Fibroblast of peridontal ligament (primary cell): Measurements from ENCODE around the gene ANGPTL2.
A peak's percentile ranks its signal among the peaks of the same experiment; 100 is the strongest.
"Not testable (repeated sequence)": the region's sequence is repeated elsewhere in the genome, so short reads cannot be mapped to it uniquely, and the experiment has no call there.

Experiments
- DNase-seq: peaks from one replicate; pipeline ENCODE4 v3.0.0-alpha.2; 2010; ENCODE audit errors: extremely low read depth

The ANGPTL2 gene, protein sequence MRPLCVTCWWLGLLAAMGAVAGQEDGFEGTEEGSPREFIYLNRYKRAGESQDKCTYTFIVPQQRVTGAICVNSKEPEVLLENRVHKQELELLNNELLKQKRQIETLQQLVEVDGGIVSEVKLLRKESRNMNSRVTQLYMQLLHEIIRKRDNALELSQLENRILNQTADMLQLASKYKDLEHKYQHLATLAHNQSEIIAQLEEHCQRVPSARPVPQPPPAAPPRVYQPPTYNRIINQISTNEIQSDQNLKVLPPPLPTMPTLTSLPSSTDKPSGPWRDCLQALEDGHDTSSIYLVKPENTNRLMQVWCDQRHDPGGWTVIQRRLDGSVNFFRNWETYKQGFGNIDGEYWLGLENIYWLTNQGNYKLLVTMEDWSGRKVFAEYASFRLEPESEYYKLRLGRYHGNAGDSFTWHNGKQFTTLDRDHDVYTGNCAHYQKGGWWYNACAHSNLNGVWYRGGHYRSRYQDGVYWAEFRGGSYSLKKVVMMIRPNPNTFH

GRCh38 chr9:127122176-127123063 lies at the start of gene ANGPTL2:
Gene ANGPTL2 (minus strand): TSS chr9:127122635. CDS start chr9:127108731, 13,904 bp downstream.
- DNase-seq: peak; percentile 97

GRCh38 chr9:127171348-127171747 lies 48.9 kb upstream of the ANGPTL2 start:
- not testable (repeated sequence) for DNase-seq

DNA sequence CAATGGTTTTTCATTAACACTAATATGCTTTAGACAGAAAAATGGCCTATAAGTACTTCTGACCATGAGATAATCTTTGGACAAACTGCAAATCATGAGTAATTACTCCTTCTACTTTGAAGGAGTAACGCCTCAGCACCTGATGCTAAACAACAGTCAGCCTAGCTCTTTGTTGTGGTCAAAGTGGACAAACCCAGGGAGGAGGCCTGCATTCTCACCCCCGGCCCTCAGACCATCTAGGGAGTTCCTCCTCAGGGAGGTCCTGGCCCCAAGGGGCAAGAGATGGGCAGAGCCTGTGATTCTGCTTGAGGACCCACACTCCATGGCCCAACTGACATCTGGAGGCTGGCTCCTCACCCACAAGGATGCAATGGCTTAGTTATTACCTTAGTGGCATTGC lies 48.2 kb upstream of the ANGPTL2 start:
- no peak for DNase-seq

- no peak for DNase-seq
These were observed 47.7 kb upstream of the ANGPTL2 start for GRCh38 chr9:127170103-127170502.

DNA sequence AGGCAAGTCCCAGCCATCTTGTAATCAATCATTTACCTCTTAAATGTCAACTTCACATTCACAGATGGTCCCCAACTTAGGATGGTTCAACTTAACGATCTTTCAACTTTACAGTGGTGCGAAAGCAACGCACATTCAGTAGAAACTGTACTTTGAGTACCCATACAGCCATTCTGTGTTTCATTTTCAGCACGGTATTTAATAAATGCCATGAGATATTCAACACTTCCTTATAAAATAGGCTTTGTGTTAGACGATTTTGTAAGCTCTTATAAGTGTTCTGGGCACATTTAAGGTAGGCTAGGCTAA lies 47.1 kb upstream of the ANGPTL2 start:
- no peak for DNase-seq

GRCh38 chr9:127168756-127169574 lies 46.5 kb upstream of the ANGPTL2 start:
- peak; percentile 51 for DNase-seq

DNA sequence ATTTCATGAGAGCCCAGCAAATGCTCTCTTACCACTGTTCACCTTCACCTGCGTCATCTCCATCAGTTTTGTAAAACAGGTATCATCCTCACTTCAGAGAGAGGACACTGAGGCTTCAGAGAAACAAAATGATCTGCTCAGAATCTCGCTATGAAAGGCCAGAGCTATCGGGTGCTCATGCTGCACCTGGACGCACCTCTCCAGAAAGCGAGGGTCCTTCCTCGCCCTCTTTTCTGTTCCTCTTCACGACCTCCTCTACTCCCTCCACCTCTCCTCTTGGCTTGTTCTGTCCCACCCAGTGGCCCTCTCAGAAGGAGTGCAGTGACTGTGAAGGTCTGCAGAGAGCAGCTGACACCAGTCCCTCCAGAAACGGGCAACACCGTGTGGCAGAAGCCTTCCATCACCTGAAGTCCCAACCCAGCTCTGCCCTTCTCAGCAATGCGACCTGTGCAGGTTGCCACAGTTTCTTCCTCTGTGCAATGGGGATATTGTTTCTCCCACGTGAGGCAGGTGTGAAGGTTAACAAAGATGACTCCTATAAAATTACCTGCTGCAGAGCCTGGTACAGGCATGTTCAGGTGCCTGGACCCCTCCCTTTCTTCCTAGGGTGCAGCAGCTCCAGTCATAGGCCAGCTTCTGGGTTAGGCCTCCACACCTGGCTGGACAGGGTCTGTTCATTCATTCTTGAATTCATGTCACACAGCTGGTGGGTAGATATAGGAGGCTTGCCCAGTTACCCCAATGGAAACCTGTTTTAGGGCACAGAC lies 45.3 kb upstream of the ANGPTL2 start:
- DNase-seq: no peak

- peak; percentile 51 for DNase-seq
These were observed 44.5 kb upstream of the ANGPTL2 start for GRCh38 chr9:127166651-127167524.

DNA sequence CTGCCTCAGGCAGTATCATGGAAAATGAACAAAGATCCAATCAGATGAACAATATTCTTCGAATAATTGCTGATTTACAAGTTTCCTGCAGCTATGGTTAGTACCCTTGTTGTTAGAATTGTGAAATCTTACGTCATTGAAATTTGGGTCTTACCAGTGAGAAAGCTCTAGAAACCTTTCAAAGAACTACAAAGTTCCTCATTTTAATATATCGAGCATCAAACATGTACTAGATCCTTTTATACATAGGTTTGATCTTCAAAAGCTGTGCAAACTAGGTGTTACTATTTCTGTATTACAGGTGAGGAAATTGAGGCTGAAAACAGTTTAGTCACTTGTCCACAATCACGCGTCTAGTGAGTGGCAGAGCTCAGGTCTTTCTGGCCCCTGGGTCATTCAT lies 43.7 kb upstream of the ANGPTL2 start:
- no peak for DNase-seq

DNA sequence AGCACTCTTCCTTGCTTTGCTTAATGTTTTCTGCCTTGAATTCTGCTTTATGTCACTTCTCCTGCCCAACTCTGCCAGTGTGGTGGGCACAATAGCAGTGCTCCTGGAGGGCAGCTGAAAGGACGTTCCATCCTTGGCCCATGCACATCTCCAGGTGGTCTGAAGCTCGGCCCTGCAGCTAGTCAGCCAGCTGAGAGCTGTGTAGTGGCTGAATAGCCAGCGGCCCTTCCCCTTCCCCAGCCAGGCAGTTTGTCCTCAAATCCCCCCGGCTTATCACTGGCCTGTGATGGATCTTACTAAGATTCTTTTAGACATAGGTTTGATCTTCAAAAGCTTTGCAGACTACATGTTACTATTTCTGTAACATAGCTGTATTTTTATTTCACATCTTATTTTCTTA lies 42.7 kb upstream of the ANGPTL2 start:
- DNase-seq: no peak

GRCh38 chr9:127163409-127163808 lies 41.0 kb upstream of the ANGPTL2 start:
- DNase-seq: peak; percentile 66

- DNase-seq: no peak
These were observed 40.5 kb upstream of the ANGPTL2 start for GRCh38 chr9:127162864-127163365.

GRCh38 chr9:127162046-127162863 lies 39.8 kb upstream of the ANGPTL2 start:
- no peak for DNase-seq

GRCh38 chr9:127161081-127161624 lies 38.7 kb upstream of the ANGPTL2 start:
- DNase-seq: no peak

GRCh38 chr9:127159949-127160610 lies 37.6 kb upstream of the ANGPTL2 start:
- no peak for DNase-seq

DNA sequence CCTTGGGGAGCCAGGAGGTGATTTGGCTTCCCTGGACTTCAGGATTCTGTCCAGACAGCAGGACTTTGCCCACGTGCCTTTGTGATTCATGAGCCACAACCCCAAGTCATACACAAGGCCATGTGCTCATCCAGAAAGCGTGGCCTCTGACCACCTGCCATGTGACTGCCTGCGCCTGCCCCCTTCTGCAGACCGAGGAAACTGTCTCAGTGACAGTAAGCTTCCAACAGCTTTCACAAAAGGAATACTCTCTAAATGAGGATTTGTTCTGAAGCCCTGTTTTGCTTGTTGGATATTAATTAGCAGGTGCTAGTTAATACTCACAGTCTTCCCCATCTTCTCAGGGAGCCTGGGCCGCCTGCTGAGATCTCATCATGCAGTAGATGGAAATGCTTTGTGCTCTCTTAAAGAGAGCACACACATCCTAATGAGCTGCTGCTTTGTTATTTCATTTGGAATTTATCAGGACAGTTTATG lies 36.9 kb upstream of the ANGPTL2 start:
- DNase-seq: peak; percentile 82

DNA sequence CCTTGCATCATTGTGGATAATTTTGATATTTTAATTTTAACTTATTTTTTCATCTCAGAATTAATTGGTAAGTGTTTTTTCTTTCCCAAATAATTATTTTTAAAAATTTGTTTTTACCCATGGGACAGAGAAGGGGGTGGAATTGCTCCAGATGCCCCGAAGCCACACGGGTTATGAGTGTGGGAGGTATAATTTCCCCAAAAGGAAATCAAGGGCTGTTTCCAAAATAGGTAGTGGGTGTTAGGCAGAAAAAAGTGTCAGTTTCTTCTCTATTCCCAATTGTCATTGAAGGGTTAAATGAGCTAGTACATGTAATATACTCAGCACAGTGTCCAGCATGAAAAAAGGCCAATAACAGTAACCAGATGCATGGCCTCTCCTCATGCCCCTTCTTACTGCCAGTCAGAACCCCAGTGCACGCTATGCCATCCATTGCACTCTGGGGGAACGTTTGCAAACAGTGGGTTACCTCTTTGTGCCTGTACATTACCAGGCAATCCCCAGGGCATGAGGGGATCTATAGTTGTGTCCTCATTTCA lies 36.4 kb upstream of the ANGPTL2 start:
- no peak for DNase-seq
